HepG2 (cell line): ENCODE measurements around the gene SDR42E2. TPM values are rescaled to one million over a fixed set of nuclear protein-coding genes. Genes with fewer than 3 reads are reported as not detected.

Experiments used
- ARID2 ChIP-seq: sonication (generic); formaldehyde crosslinking; IDR thresholded peaks from 2 replicates; pipeline ENCODE4 v1.8.1; 2022; ENCODE audit warnings: mild to moderate bottlenecking, missing genetic modification reagents, borderline replicate concordance
- ARNT2 ChIP-seq: sonication (generic); formaldehyde crosslinking; IDR thresholded peaks from 2 replicates; pipeline ENCODE4 v1.8.0; 2022; ENCODE audit warnings: mild to moderate bottlenecking, low read depth, missing genetic modification reagents, moderate library complexity
- DMAP1 ChIP-seq: IDR thresholded peaks from 2 replicates; pipeline ENCODE4 v1.6.1; 2016
- MYC ChIP-seq: sonication (generic); formaldehyde crosslinking; IDR thresholded peaks from 2 replicates; pipeline ENCODE4 v1.9.0; 2021; ENCODE audit warnings: missing genetic modification reagents, borderline replicate concordance
- NFIC ChIP-seq: IDR thresholded peaks from 2 replicates; pipeline ENCODE4 v1.6.1; 2012; ENCODE audit warnings: mild to moderate bottlenecking, low read length, inconsistent platforms
- PPARG ChIP-seq: conservative IDR thresholded peaks from 2 replicates; pipeline ENCODE4 v1.6.1; 2016; ENCODE audit warnings: missing biosample characterization, missing genetic modification reagents
- RBFOX2 ChIP-seq: fragments of 200-400 bp; formaldehyde crosslinking; IDR thresholded peaks from 2 replicates; pipeline ENCODE4 v1.6.1; 2017; ENCODE audit warnings: low read depth, mild to moderate bottlenecking, low read length
- REL ChIP-seq: sonication (generic); formaldehyde crosslinking; conservative IDR thresholded peaks from 2 replicates; pipeline ENCODE4 v1.8.0; 2022; ENCODE audit warnings: mild to moderate bottlenecking, missing genetic modification reagents, moderate library complexity
- SIX1 ChIP-seq: sonication (generic); formaldehyde crosslinking; IDR thresholded peaks from 2 replicates; pipeline ENCODE4 v1.4.0; 2020; ENCODE audit warnings: missing genetic modification reagents, borderline replicate concordance
- TBL1XR1 ChIP-seq: fragments of 150-350 bp; IDR thresholded peaks from 2 replicates; pipeline ENCODE4 v1.6.1; 2014; ENCODE audit warnings: borderline replicate concordance, low read length; ENCODE audit not compliant: partially characterized antibody
- ZBTB20 ChIP-seq: sonication (generic); formaldehyde crosslinking; IDR thresholded peaks from 2 replicates; pipeline ENCODE4 v1.8.1; 2023; ENCODE audit warnings: missing genetic modification reagents, low read depth, mild to moderate bottlenecking, borderline replicate concordance
- ZFAT ChIP-seq: sonication (generic); formaldehyde crosslinking; conservative IDR thresholded peaks from 2 replicates; pipeline ENCODE4 v1.8.1; 2023; ENCODE audit warnings: missing genetic modification reagents, inconsistent platforms
- ZFP90 ChIP-seq: sonication (generic); formaldehyde crosslinking; IDR thresholded peaks from 2 replicates; pipeline ENCODE4 v1.8.0; 2022; ENCODE audit warnings: missing genetic modification reagents, mild to moderate bottlenecking, inconsistent platforms, borderline replicate concordance
- ZNF121 ChIP-seq: sonication (generic); formaldehyde crosslinking; IDR thresholded peaks from 2 replicates; pipeline ENCODE4 v1.5.0; 2020; ENCODE audit warnings: mild to moderate bottlenecking, missing genetic modification reagents
- ZNF292 ChIP-seq: sonication (generic); formaldehyde crosslinking; IDR thresholded peaks from 2 replicates; pipeline ENCODE4 v1.8.1; 2022; ENCODE audit warnings: mild to moderate bottlenecking, low read depth, missing genetic modification reagents, borderline replicate concordance
- ZNF331 ChIP-seq: sonication (generic); formaldehyde crosslinking; IDR thresholded peaks from 2 replicates; pipeline ENCODE4 v1.4.0; 2020; ENCODE audit warnings: missing genetic modification reagents
- ZNF792 ChIP-seq: IDR thresholded peaks from 2 replicates; pipeline ENCODE4 v1.6.1; 2016
- polyA plus RNA-seq, 8 experiments: library from polyadenylated mRNA; depleted of rRNA in 3 of 8; stranded (reverse) in 7 of 8; unstranded in 1 of 8; fragments of >200 nt; fragmentation: Illumina TruSeq in 4 of 8; extraction: Trizol in 4 of 8; gene quantifications; 2 replicates each; pipeline versions ENCODE4 v1.2.1 to v1.2.3, GENCODE V29; 2011 to 2016; ENCODE audit warnings: low read depth in 4 of 8, missing spikeins in 1 of 8, mixed read lengths in 1 of 8; ENCODE audit not compliant: insufficient read depth in 1 of 8
- total RNA-seq, 5 experiments: library from RNA; depleted of rRNA; stranded (reverse); fragments of >200 nt; fragmentation: Illumina TruSeq; extraction: Trizol; gene quantifications; 2 replicates each; pipeline ENCODE4 v1.2.3, GENCODE V29; 2016; ENCODE audit warnings: low read depth in 1 of 5
- TF ChIP-seq, protein P1 (sequence below): sonication (generic); formaldehyde crosslinking; IDR thresholded peaks from 2 replicates; pipeline ENCODE4 v1.4.0; 2020; ENCODE audit warnings: mild to moderate bottlenecking, low read depth, missing genetic modification reagents
- TF ChIP-seq, protein P2 (sequence below): sonication (generic); formaldehyde crosslinking; IDR thresholded peaks from 2 replicates; pipeline ENCODE4 v1.4.0; 2020; ENCODE audit warnings: missing genetic modification reagents
- TF ChIP-seq, protein P3 (sequence below), 2 experiments: sonication (generic) in 1 of 2; formaldehyde crosslinking in 1 of 2; IDR thresholded peaks; 2 replicates each; pipeline versions ENCODE4 v1.4.0 to v1.6.1; 2018 to 2020; ENCODE audit warnings: missing genetic modification reagents in 2 of 2, borderline replicate concordance in 1 of 2, low read depth in 1 of 2, mild to moderate bottlenecking in 1 of 2, missing biosample characterization in 1 of 2
- TF ChIP-seq, protein P4 (sequence below): sonication (generic); formaldehyde crosslinking; IDR thresholded peaks from 2 replicates; pipeline ENCODE4 v1.4.0; 2020; ENCODE audit warnings: mild to moderate bottlenecking, missing genetic modification reagents
- TF ChIP-seq, protein P5 (sequence below), 2 experiments: sonication (generic) in 1 of 2; formaldehyde crosslinking in 1 of 2; IDR thresholded peaks; 2 replicates each; pipeline versions ENCODE4 v1.5.1 to v1.6.1; 2011 to 2020; ENCODE audit warnings: borderline replicate concordance in 1 of 2, low read depth in 1 of 2, low read length in 1 of 2, mild to moderate bottlenecking in 1 of 2, missing genetic modification reagents in 1 of 2, moderate library complexity in 1 of 2

Gene SDR42E2
- total and polyA plus RNA-seq, 2 of the 13 experiments (the other 11 are each of a cell fraction or from before 2014, with no cell fraction given) = 0.05 to 0.11 TPM

DNA sequence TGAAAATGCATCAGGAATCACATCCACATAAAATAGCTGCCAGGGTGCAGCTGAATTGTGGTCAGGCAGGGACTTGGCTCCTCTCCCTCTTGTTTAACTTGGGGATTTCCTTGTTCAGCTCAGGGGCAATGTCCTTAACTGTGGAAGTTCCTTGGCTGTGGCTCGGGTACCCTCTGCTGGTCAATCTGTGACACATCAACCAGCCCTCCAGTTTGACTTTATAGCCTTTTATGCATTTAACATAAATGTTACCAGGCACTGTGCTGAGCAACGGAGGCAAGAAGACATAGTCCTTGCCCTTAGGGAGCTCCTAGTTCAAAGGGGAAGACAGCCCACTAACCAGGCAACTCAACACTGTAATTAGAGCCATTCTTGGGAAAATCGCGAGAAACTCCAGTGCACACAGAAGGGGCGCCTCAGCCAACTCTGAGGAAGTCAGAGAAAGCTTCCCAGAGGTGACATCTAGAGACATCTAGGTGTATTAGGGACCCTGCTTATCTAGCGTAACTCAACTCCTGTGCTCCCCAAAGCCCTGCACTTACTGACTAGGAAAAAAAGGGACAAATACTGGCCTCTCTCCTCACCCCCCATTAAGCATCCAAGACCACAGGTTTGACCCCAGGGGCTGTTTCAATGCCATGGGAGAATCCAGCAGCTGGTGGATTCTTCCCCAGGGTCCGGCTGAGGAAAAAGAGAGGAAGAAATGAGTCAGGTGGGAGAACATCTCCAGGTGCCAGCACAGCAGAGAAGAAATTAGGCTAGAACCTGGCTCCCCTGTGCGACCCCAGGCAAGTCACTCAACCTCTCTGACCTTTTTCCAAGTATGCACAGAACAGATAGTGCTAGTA, 26.5 kb downstream of the SDR42E2 start (continued):
- TF ChIP-seq ARID2 (CRISPR knock-in tag) (no peak), DMAP1 (0 out of 2 replicates have a peak, but pooled peaks have one; percentile 66), ZBTB20 (no peak), PPARG (CRISPR knock-in tag) (no peak; the same call in 1 of the 2 replicates), RBFOX2 (no peak), REL (no peak), ZNF292 (no peak), SIX1 (CRISPR knock-in tag) (no peak), MYC (CRISPR knock-in tag) (no peak), ZFAT (CRISPR knock-in tag) (no peak), ZFP90 (CRISPR knock-in tag) (peak; percentile 79), ZNF792 (CRISPR knock-in tag) (0 out of 2 replicates have a peak, but pooled peaks have one; percentile 15), ZNF331 (no peak; the same call in 1 of the 2 replicates), NFIC (no peak), TBL1XR1 (no peak), ZNF121 (CRISPR knock-in tag) (no peak), ARNT2 (CRISPR knock-in tag) (no peak; the same call in 1 of the 2 replicates)
- TF ChIP-seq, protein P1, sequence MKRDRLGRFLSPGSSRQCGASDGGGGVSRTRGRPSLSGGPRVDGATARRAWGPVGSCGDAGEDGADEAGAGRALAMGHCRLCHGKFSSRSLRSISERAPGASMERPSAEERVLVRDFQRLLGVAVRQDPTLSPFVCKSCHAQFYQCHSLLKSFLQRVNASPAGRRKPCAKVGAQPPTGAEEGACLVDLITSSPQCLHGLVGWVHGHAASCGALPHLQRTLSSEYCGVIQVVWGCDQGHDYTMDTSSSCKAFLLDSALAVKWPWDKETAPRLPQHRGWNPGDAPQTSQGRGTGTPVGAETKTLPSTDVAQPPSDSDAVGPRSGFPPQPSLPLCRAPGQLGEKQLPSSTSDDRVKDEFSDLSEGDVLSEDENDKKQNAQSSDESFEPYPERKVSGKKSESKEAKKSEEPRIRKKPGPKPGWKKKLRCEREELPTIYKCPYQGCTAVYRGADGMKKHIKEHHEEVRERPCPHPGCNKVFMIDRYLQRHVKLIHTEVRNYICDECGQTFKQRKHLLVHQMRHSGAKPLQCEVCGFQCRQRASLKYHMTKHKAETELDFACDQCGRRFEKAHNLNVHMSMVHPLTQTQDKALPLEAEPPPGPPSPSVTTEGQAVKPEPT = no peak
- TF ChIP-seq, protein P2, sequence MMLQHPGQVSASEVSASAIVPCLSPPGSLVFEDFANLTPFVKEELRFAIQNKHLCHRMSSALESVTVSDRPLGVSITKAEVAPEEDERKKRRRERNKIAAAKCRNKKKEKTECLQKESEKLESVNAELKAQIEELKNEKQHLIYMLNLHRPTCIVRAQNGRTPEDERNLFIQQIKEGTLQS (CRISPR knock-in tag) = no peak
- TF ChIP-seq, protein P3, sequence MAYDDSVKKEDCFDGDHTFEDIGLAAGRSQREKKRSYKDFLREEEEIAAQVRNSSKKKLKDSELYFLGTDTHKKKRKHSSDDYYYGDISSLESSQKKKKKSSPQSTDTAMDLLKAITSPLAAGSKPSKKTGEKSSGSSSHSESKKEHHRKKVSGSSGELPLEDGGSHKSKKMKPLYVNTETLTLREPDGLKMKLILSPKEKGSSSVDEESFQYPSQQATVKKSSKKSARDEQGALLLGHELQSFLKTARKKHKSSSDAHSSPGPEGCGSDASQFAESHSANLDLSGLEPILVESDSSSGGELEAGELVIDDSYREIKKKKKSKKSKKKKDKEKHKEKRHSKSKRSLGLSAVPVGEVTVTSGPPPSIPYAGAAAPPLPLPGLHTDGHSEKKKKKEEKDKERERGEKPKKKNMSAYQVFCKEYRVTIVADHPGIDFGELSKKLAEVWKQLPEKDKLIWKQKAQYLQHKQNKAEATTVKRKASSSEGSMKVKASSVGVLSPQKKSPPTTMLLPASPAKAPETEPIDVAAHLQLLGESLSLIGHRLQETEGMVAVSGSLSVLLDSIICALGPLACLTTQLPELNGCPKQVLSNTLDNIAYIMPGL (CRISPR knock-in tag; IDR thresholded peaks at IDR 0.05; ENCODE audit: borderline replicate concordance in 1 of 2, low read depth in 1 of 2) = peak; percentile 70 to 84; a peak in 3 of 4 replicates
- TF ChIP-seq, protein P4, sequence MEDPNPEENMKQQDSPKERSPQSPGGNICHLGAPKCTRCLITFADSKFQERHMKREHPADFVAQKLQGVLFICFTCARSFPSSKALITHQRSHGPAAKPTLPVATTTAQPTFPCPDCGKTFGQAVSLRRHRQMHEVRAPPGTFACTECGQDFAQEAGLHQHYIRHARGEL = no peak
- TF ChIP-seq, protein P5, sequence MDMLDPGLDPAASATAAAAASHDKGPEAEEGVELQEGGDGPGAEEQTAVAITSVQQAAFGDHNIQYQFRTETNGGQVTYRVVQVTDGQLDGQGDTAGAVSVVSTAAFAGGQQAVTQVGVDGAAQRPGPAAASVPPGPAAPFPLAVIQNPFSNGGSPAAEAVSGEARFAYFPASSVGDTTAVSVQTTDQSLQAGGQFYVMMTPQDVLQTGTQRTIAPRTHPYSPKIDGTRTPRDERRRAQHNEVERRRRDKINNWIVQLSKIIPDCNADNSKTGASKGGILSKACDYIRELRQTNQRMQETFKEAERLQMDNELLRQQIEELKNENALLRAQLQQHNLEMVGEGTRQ (IDR thresholded peaks at IDR 0.05; ENCODE audit: low read depth, low read length) = no peak
- TF ChIP-seq, protein P5 (CRISPR knock-in tag; IDR thresholded peaks at IDR 0.05; ENCODE audit: borderline replicate concordance) = no peak
